ENCODE measurements around the gene IL13.

- TF ChIP-seq CTCF (IDR thresholded peaks at IDR 0.05) (no peak), EP300 (IDR thresholded peaks at IDR 0.05) (no peak)
Measured at GRCh38 chr5:132692632-132692967, 34.6 kb downstream of the IL13 start.

Measured in ovary (tissue), 3 donors.